GM19397 (cell line): Measurements from ENCODE around the gene MAGEB1.

Experiments
- ATAC-seq: cut with Tn5 transposase; IDR thresholded peaks from one replicate; pipeline ENCODE4 v1.9.1; 2021; ENCODE audit warnings: mild to moderate bottlenecking, moderate library complexity; ENCODE audit not compliant: unreplicated experiment

The MAGEB1 gene

GRCh38 chrX:30246769-30247489, at the start of gene MAGEB1:
Gene MAGEB1 (plus strand): TSS chrX:30247146. CDS start chrX:30250494, 3,348 bp downstream.
- no peak for ATAC-seq

GRCh38 chrX:30212172-30212571, 34.8 kb upstream of the MAGEB1 start:
- ATAC-seq, result no peak

- no peak for ATAC-seq
Measured at GRCh38 chrX:30215357-30215843, 31.5 kb upstream of the MAGEB1 start, which contains the start of gene MAGEB2. Gene MAGEB2 (plus strand): TSS chrX:30215563. CDS start chrX:30218581, 3,018 bp downstream.

- ATAC-seq, result no peak
Measured at GRCh38 chrX:30217465-30217864, 29.5 kb upstream of the MAGEB1 start.

- no peak for ATAC-seq
Measured at GRCh38 chrX:30219372-30219771, 27.6 kb upstream of the MAGEB1 start.

- ATAC-seq, result no peak
Measured at GRCh38 chrX:30220661-30221060, 26.3 kb upstream of the MAGEB1 start.

- no peak for ATAC-seq
Measured at GRCh38 chrX:30224536-30224935, 22.4 kb upstream of the MAGEB1 start.

GRCh38 chrX:30228526-30228925, 18.4 kb upstream of the MAGEB1 start:
- ATAC-seq, result no peak

GRCh38 chrX:30230395-30230794, 16.6 kb upstream of the MAGEB1 start, which contains the start of gene MAGEB3:
Gene MAGEB3 (plus strand): TSS chrX:30230657. CDS start chrX:30235925, 5,268 bp downstream.
- no peak for ATAC-seq

GRCh38 chrX:30241724-30242415, 5.1 kb upstream of the MAGEB1 start, which contains the start of gene MAGEB4:
Gene MAGEB4 (plus strand): TSS chrX:30242000. CDS start chrX:30242136, 136 bp downstream.
- no peak for ATAC-seq

GRCh38 chrX:30248854-30249253, 1.9 kb downstream of the MAGEB1 start:
- peak; percentile 62 for ATAC-seq

- ATAC-seq, result peak; percentile 46
Measured at GRCh38 chrX:30253257-30253656, 6.3 kb downstream of the MAGEB1 start.

- ATAC-seq, result no peak
Measured at GRCh38 chrX:30259927-30260326, 13.0 kb downstream of the MAGEB1 start.

- ATAC-seq, result no peak
Measured at GRCh38 chrX:30261012-30261411, 14.1 kb downstream of the MAGEB1 start.

GRCh38 chrX:30262763-30263162, 15.8 kb downstream of the MAGEB1 start:
- no peak for ATAC-seq

- ATAC-seq, result no peak
Measured at GRCh38 chrX:30270639-30271038, 23.7 kb downstream of the MAGEB1 start.

GRCh38 chrX:30275498-30275897, 28.6 kb downstream of the MAGEB1 start:
- ATAC-seq, result no peak

- ATAC-seq, result no peak
Measured at GRCh38 chrX:30278365-30278764, 31.4 kb downstream of the MAGEB1 start.

- no peak for ATAC-seq
Measured at GRCh38 chrX:30280428-30280827, 33.5 kb downstream of the MAGEB1 start.

- ATAC-seq, result no peak
Measured at GRCh38 chrX:30282527-30282926, 35.6 kb downstream of the MAGEB1 start.

- no peak for ATAC-seq
Measured at GRCh38 chrX:30283456-30284200, 36.7 kb downstream of the MAGEB1 start.
